NCI-H2081 treated with DMSO at 0.1 percent for 48 hours (cell line): ENCODE data around the gene FAM187B.
"Not testable (repeated sequence)": the region's sequence is repeated elsewhere in the genome, so short reads cannot be mapped to it uniquely, and the experiment has no call there.

Source experiments
- DNase-seq: peaks from one replicate; lab custom pipeline; 2025; lab: John Stamatoyannopoulos, UW

FAM187B gene

GRCh38 chr19:35236638-35237400 is 8.3 kb upstream of the FAM187B start:
- no peak for DNase-seq

- DNase-seq: no peak
These were observed 4.4 kb upstream of the FAM187B start for GRCh38 chr19:35232912-35233311.

GRCh38 chr19:35231956-35232645 is 3.6 kb upstream of the FAM187B start:
- DNase-seq: no peak

GRCh38 chr19:35229601-35230000 is 1.1 kb upstream of the FAM187B start:
- no peak for DNase-seq

- no peak for DNase-seq
These were observed 1.8 kb downstream of the FAM187B start for GRCh38 chr19:35226748-35227147.

- no peak for DNase-seq
These were observed 2.6 kb downstream of the FAM187B start for GRCh38 chr19:35225951-35226350.

- DNase-seq: no peak
These were observed 3.6 kb downstream of the FAM187B start for GRCh38 chr19:35224681-35225571.

- DNase-seq: no peak
These were observed 4.6 kb downstream of the FAM187B start for GRCh38 chr19:35223862-35224505.

- no peak for DNase-seq
These were observed 5.3 kb downstream of the FAM187B start for GRCh38 chr19:35223084-35223790.

- DNase-seq: no peak
These were observed 6.0 kb downstream of the FAM187B start for GRCh38 chr19:35222373-35223015.

- DNase-seq: not testable (repeated sequence)
These were observed 7.5 kb downstream of the FAM187B start for GRCh38 chr19:35220973-35221590.

- DNase-seq: no peak
These were observed 8.1 kb downstream of the FAM187B start for GRCh38 chr19:35220315-35220921.

- no peak for DNase-seq
These were observed 9.5 kb downstream of the FAM187B start for GRCh38 chr19:35219008-35219407.

GRCh38 chr19:35217649-35217990 is 10.9 kb downstream of the FAM187B start:
- DNase-seq: no peak

- no peak for DNase-seq
These were observed 11.5 kb downstream of the FAM187B start for GRCh38 chr19:35216833-35217648.

GRCh38 chr19:35216016-35216832 is 12.3 kb downstream of the FAM187B start:
- DNase-seq: no peak

- no peak for DNase-seq
These were observed 13.6 kb downstream of the FAM187B start for GRCh38 chr19:35214766-35215422.
